Brain microvascular endothelial cell (primary cell): ENCODE results near the gene TBXAS1.

Experiments
- DNase-seq: peaks from one replicate; pipeline ENCODE4 v3.0.0-alpha.2; 2020
- H3K27ac ChIP-seq: fragments of 250-450 bp; sonication (Bioruptor Pico); 2 replicates; pipeline ENCODE4 v1.5.1; 2020; ENCODE audit warnings: mild to moderate bottlenecking, moderate library complexity
- H3K27me3 ChIP-seq: fragments of 250-450 bp; sonication (Bioruptor Pico); replicated peaks from 2 replicates; pipeline ENCODE4 v1.5.1; 2020; ENCODE audit warnings: mild to moderate bottlenecking
- H3K36me3 ChIP-seq: fragments of 250-450 bp; sonication (Bioruptor Pico); replicated peaks from 2 replicates; pipeline ENCODE4 v1.5.1; 2020; ENCODE audit warnings: mild to moderate bottlenecking
- H3K4me3 ChIP-seq: 2 replicates; pipeline ENCODE4 v1.5.1; 2011; ENCODE audit warnings: low read depth, mild to moderate bottlenecking, control low read depth, low read length, moderate library complexity
- CTCF ChIP-seq: IDR thresholded peaks from 2 replicates; pipeline ENCODE4 v1.5.1; 2011; ENCODE audit warnings: low read depth, mild to moderate bottlenecking, moderate library complexity, low read length, control low read depth, inconsistent platforms; ENCODE audit errors: missing control alignments
- in situ Hi-C: cut with HindIII; loops from 2 replicates; pipeline ENCODE4 v1.10.0; 2017; ENCODE audit warnings: low sequenced_read_pairs, low pct_ligation_motif_present

The TBXAS1 gene

DNA sequence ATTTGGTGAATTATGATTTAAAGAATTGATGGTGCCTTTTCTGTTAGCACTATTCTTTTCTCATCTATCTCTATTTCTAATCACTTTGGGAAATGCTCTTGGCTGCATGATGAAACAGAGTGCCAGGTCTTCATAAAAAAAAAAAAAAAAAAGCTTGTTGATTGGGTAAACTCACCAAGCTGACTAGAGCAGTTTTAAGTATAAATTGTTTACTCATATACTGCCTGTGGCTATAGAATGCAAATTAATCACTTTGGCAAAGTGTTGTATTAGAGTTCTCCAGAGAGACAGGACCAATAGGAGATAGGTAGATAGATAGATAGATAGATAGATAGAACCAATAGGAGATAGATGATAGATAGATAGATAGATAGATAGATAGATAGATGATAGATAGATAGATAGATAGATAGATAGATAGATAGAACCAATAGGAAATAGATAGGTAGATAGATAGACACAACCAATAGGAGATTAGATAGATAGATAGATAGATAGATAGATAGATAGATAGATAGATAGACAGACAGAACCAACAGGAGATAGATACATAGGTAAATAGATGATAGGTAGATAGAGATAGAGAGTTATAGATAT, 20.1 kb upstream of the TBXAS1 start:
- DNase-seq, result no peak
- Histone ChIP-seq H3K4me3 (no peak overlapping the region), H3K36me3 (no peaks in the 10 kb centered on the region), H3K27me3 (no peaks in the 10 kb centered on the region), H3K27ac (no peak overlapping the region)
- no peak for TF ChIP-seq CTCF
- in situ Hi-C loops, result no loop called here

DNA sequence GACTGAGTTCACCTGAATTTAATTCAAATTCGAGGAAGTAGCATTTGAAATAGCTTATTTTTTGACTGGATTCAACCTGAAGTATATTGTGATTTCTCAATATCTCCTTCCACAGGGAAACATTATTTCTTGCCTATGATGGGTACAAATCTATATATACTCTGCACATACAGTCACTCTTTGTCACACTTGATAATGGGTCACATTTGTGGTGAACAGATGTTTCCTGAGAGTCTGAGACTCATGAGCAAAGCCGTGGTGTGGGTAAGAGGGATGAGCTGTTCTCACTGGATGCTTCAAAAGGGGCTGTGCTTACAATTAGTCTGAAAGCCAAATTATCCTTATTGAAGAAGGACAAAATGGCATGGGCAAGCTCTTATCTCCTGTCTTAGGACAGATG, 18.0 kb upstream of the TBXAS1 start:
- in situ Hi-C loops, result no loop called here
- TF ChIP-seq CTCF, result no peak
- H3K36me3 ChIP-seq, result no peaks in the 10 kb centered on the region

GRCh38 chr7:139813151-139813550, 15.9 kb upstream of the TBXAS1 start:
- in situ Hi-C loops, result no loop called here
- Histone ChIP-seq H3K36me3 (no peaks in the 10 kb centered on the region), H3K4me3 (no peak overlapping the region), H3K27ac (no peak overlapping the region), H3K27me3 (no peaks in the 10 kb centered on the region)
- no peak for DNase-seq
- no peak for TF ChIP-seq CTCF

More for the DNA sequence above, 18.0 kb upstream of the TBXAS1 start:
- Histone ChIP-seq H3K27ac (no peak overlapping the region), H3K27me3 (no peaks in the 10 kb centered on the region), H3K4me3 (no peak overlapping the region)
- no peak for DNase-seq

- Histone ChIP-seq H3K27ac (no peak overlapping the region), H3K36me3 (no peaks in the 10 kb centered on the region), H3K4me3 (no peak overlapping the region), H3K27me3 (no peaks in the 10 kb centered on the region)
- TF ChIP-seq CTCF, result no peak
- no peak for DNase-seq
- in situ Hi-C loops, result no loop called here
Observed at GRCh38 chr7:139813689-139814088, 15.4 kb upstream of the TBXAS1 start.

- H3K36me3 ChIP-seq, result no peaks in the 10 kb centered on the region
Observed at GRCh38 chr7:139817249-139817648, 11.8 kb upstream of the TBXAS1 start.

More at GRCh38 chr7:139817249-139817648, 11.8 kb upstream of the TBXAS1 start:
- in situ Hi-C loops, result no loop called here
- Histone ChIP-seq H3K4me3 (no peak overlapping the region), H3K27ac (no peak overlapping the region), H3K27me3 (no peaks in the 10 kb centered on the region)
- TF ChIP-seq CTCF, result no peak
- no peak for DNase-seq
